Stimulated activated CD8-positive, alpha-beta memory T cell treated with anti-CD3 and anti-CD28 coated beads, Interleukin-7, amount 100 ng/mL, for 4 hours (primary cell): Measurements from ENCODE around the gene RASA2.
"Not testable (repeated sequence)": the region's sequence is repeated elsewhere in the genome, so short reads cannot be mapped to it uniquely, and the experiment has no call there.

Experiments used
- DNase-seq, 2 donors: peaks; one replicate each; pipeline ENCODE4 v3.0.0-alpha.2; 2020; ENCODE audit warnings: low read depth in 2 of 2

Gene RASA2

GRCh38 chr3:141536017-141536416 is 49.2 kb downstream of the RASA2 start:
- DNase-seq, result not testable (repeated sequence)

- DNase-seq, result no peak
These were observed 51.0 kb downstream of the RASA2 start for GRCh38 chr3:141537856-141538255.

GRCh38 chr3:141538568-141539240 is 51.9 kb downstream of the RASA2 start:
- no peak for DNase-seq

- no peak for DNase-seq
These were observed 52.8 kb downstream of the RASA2 start for GRCh38 chr3:141539431-141540187.

- DNase-seq, result no peak
These were observed 53.7 kb downstream of the RASA2 start for GRCh38 chr3:141540531-141540930.

GRCh38 chr3:141542202-141542969 is 55.6 kb downstream of the RASA2 start:
- no peak for DNase-seq

- no peak for DNase-seq
These were observed 56.2 kb downstream of the RASA2 start for GRCh38 chr3:141542989-141543388.

GRCh38 chr3:141544697-141545096 is 57.9 kb downstream of the RASA2 start:
- DNase-seq, result no peak

- DNase-seq, result no peak
These were observed 59.3 kb downstream of the RASA2 start for GRCh38 chr3:141546081-141546480.

GRCh38 chr3:141546586-141546985 is 59.8 kb downstream of the RASA2 start:
- DNase-seq, result no peak

GRCh38 chr3:141547791-141548190 is 61.0 kb downstream of the RASA2 start:
- no peak for DNase-seq

- DNase-seq, result no peak
These were observed 64.3 kb downstream of the RASA2 start for GRCh38 chr3:141550926-141551665.

- no peak for DNase-seq
These were observed 65.7 kb downstream of the RASA2 start for GRCh38 chr3:141552440-141552991.

GRCh38 chr3:141553055-141553454 is 66.2 kb downstream of the RASA2 start:
- no peak for DNase-seq

- no peak for DNase-seq
These were observed 69.2 kb downstream of the RASA2 start for GRCh38 chr3:141556034-141556433.

GRCh38 chr3:141557961-141558706 is 71.3 kb downstream of the RASA2 start:
- no peak for DNase-seq

GRCh38 chr3:141561426-141562034 is 74.7 kb downstream of the RASA2 start:
- DNase-seq, result no peak

GRCh38 chr3:141564241-141564640 is 77.4 kb downstream of the RASA2 start:
- no peak for DNase-seq

- DNase-seq, result no peak
These were observed 83.2 kb downstream of the RASA2 start for GRCh38 chr3:141570068-141570467.
